Measurements from ENCODE around the gene AIM2.

GRCh38 chr1:159100589-159100988 lies 24.0 kb upstream of the AIM2 start:
- no peak for TF ChIP-seq CTCF (IDR thresholded peaks at IDR 0.05; ENCODE audit: low read depth, low read length, missing input control)
- no peak for TF ChIP-seq TAF1 (conservative IDR thresholded peaks at IDR 0.05)
- TF ChIP-seq EGR1 (IDR thresholded peaks at IDR 0.05; ENCODE audit: low read depth in 2 of 2), result no peak
- TF ChIP-seq HNF4A (conservative IDR thresholded peaks at IDR 0.05), result no peak
- no peak for TF ChIP-seq YY1 (IDR thresholded peaks at IDR 0.05)
- no peak for TF ChIP-seq FOXA1 (IDR thresholded peaks at IDR 0.05)
- TF ChIP-seq REST (IDR thresholded peaks at IDR 0.05), result no peak
- no peak for TF ChIP-seq RAD21 (IDR thresholded peaks at IDR 0.05)
- no peak for TF ChIP-seq GABPA (IDR thresholded peaks at IDR 0.05 in 1 of 2, conservative IDR thresholded peaks at IDR 0.05 in 1 of 2)

All from liver (tissue), 3 donors.